ENCODE results near the gene ZFX.
A peak's percentile ranks its signal among the peaks of the same experiment; 100 is the strongest.

The ZFX gene

DNA sequence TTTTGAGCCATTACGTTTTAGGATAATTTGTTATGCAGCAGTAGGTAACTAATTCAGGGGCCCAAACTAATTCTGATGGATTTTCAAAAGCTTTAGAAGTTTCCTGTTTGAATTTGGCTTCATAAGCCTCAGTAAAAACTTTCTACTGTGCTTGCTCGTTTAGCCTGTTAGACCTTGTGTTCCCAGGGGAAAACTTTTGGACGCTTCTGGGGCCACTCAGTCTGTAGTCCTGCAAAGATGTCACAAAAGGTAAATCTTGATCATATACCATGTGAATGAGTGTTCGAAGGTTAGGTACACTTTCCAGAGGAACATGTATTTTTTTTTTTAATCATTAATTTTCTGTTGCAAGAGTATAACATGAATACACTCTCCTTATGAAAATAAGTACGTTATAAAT lies 93.7 kb downstream of the ZFX start:
- DNase-seq = no peak

DNA sequence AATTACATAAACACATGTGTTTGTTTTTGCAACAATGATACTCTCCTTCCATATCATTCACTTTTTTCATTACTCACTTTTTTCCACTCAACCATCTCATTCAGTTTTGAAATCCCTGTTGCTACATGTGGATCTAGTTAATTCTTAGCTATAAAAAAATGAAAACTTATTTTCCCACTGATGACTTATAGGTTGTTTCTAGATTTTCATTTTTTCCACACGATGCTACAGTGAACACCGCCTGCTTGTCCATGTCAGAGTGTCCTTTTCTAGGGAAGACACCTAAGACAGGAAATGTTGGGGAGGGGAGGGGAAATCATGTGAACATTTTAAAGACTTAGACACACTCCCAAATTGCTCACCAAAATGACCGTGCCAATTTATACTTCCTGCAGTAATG lies 94.2 kb downstream of the ZFX start:
- DNase-seq = no peak

DNA sequence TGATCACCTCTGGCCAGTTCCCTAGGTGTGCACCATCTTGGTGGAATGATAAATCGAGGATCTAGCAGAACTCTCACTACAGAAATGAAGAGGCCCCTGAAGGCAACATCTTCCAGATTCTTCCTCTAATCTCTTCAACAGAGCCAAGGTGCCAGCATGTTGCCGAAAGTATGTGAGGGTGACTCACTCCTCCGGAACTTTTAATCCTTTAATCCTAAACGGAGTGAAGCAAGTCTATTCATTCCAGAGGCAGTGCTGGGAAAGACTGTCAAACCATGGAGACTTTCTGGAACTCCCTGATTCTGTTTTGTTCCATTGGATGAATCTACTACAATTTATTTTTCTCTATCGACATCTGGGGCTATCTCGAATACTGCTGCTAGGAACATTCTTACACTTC lies 95.7 kb downstream of the ZFX start:
- DNase-seq = peak; percentile 76

DNA sequence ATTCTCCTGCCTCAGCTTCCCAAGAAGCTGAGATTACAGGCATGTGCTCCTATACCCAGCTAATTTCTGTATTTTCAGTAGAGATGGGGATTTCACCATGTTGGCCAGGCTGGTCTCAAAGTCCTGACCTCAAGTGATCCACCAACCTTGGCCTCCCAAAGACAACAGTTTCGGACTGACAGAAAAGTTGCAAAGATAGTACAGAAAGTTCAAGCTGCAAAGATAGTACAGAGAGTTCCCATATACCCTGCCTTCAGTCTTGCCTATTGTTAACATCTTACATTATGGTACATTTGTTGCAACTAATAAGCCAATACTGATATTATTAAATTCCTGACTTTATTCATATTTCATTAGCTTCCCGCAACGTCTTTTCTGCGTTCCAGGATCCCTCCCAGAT lies 98.5 kb downstream of the ZFX start:
- DNase-seq = no peak

DNA sequence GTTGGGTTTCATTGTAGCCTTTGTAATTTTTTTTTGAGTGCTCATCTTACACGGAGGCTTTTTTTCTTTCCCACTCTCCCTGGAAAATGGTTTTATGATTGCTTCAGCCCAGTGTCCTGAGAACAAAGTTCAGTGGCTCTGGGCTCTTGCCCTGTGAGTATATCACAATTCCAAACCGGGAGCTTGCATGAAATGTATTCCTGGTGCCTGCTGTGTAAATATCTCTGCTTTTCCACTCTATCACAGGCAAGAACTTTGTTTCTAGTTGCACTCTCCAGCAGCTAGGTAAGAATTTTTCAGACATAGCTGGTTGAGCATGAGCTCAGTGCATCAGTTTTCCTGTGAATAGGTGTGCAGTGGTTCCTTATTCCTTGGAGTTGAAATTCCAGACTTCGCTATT lies 103.5 kb downstream of the ZFX start:
- DNase-seq = no peak

DNA sequence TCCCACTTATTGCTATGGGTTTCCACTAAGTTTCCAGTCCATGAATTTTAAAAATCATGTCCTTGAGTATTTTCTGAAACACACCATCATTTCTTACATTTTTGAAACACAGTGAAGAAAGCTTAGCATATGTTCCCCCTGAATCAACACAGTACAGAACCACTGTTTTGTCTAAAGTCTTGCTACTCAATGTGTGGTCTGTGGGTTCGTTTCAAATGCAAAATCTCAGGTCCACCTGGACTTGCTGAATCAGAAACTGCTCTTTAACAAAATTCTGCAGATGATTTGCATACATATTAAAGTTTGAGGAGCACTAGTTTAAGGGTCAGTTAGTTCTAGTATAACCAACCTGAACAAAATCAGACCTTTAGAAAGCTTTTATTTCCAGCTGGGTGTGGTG lies 103.9 kb downstream of the ZFX start:
- DNase-seq = no peak

DNA sequence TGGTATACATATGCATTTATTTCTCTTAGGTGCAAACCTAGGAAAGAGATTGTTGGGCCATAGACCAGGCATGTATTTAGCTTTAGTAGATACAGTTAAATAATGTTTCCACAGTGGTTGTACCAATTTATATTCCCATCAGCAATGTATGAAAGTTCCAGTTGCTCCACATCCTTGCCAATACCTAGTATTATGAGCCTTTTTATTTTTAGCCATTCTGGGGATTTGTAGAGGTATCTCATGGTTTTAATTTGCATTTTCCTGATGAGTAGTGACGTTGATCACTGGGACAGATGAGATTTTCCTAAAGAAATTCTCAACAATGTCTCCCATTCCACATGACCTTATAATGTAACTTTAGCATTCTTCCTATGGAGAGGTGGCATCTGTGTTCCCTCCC lies 107.5 kb downstream of the ZFX start:
- no peak for DNase-seq

DNA sequence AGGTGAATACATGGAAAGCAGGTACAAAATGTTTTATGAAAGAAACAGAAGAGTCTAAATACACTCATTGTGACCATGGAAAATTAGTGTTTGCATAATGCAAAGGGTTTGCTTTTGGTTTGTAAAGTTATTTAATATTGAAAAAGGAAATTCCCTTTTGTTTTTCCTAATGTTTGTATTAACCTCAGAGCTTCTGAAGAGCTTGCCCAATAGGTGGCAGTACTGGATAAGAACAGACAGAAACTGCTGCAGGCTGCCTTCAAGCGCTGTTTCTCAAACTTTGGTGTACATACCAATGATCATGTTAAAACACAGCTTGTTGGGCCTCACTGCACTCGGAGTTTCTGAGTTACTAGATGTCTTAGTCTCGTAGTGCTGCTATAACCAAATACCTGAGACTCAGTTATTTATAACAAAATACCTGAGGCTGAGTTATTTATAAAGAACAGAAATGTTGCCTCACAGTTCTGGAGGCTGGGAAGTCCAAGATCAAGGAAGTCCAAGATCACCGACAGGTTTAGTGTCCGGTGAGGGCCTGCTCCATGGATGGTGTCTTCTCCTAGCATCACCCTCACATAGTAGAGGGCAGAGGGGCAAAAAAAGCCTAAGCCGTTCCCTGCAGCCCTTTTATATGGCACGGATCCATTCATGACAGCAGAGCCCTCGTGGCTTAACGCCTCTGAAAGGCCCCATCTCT lies 110.2 kb downstream of the ZFX start:
- peak; percentile 59 for DNase-seq

DNA sequence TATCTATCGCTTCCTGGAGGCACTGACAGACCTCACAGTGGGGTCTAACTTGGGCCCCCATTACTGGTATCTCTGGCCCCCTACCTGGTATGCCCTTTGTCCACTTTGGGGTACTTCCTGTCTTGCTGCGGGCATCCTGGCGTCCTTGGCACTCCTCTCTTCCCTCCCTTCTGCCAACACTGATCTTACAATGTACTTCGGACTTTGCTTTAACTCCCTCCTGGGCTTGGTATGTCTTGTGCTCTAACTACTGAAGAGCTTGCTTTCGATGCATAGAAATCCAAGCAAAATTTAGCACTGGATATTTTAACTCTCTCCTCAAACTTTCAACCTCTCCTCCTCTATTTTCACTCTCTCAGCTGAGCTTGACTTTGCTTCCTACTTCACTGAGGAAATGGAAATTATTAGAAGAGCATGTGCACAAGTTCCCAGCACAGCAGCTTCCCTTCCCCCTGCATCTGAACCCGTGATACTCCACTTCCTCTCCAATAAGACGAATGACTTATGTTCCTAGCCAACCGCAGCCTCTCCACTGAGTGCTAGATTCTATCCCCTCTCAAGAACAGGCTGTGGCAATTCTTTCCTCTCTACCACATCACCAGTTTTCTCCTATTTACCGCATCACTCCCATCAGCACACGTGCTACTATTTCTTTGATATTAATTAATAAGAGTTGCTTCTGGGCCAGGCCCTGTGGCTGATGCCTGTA lies 111.5 kb downstream of the ZFX start:
- DNase-seq = peak; percentile 46

DNA sequence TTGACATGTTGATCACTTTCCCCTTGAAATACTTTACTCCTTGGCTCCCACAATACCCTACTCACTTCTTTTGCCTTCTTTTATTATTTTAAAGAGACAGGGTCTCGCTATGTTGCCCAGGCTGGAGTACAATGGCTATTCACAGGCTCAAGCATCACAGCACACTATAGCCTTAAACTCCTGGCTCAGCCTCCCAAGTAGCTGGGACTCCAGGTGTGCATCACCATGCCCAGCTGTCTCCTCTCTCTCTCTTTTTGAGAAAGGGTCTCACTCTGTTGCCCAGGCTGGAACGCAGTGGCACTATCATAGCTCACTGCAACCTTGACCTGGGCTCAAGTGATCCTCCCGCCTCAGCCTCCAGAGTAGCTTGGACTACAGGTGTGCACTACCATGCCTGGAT lies 112.8 kb downstream of the ZFX start:
- no peak for DNase-seq

DNA sequence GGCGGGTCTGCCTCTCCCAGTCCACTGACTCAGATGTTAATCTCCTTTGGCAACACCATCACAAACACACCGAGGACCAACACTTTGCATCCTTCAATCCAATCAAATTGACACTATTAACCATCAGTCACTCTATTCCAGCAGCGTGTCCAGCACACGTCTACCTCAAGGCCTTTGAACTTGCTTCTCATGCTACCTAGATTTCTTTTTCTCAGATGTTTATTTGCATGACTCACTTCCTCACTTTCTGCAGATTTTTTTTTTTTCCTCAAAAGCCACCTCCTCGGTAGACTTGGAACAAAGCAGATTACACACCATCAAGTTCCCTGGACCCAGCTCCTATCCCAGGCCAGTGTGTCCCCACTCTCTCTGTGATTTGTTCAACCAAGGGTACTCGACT lies 114.9 kb downstream of the ZFX start:
- DNase-seq = no peak

All from EL (cell line).